Right lobe of liver (tissue), 6 donors: Measurements from ENCODE around the gene ADSS1. TPM values are rescaled to one million over a fixed set of nuclear protein-coding genes. Genes with fewer than 3 reads are reported as not detected.

ENCODE experiments used
- ATAC-seq, 4 donors: fragments of 200-7000 bp; cut with Tn5 transposase; one replicate each; pipeline ENCODE4 v1.9.1; 2020; ENCODE audit warnings: mild to moderate bottlenecking in 4 of 4, moderate library complexity in 4 of 4
- DNase-seq, 3 donors: peaks; one replicate each; pipeline ENCODE4 v3.0.0-alpha.2; 2020
- H3K27ac ChIP-seq, 3 donors: fragments of 200-600 bp; one replicate each; pipeline ENCODE4 v1.8.0; 2022
- H3K27me3 ChIP-seq, 2 donors: fragments of 200-600 bp; one replicate each; pipeline ENCODE4 v1.8.0; 2022
- H3K36me3 ChIP-seq, 4 donors: fragments of 200-600 bp; sonication (generic) in 1 of 4; one replicate each; pipeline versions ENCODE4 v1.5.1 to v1.8.0; 2017 to 2022; ENCODE audit warnings: control low read depth in 1 of 4
- H3K4me1 ChIP-seq, 4 donors: fragments of 200-600 bp; sonication (generic) in 1 of 4; one replicate each; pipeline versions ENCODE4 v1.5.1 to v1.8.0; 2017 to 2022; ENCODE audit warnings: control low read depth in 1 of 4
- H3K4me3 ChIP-seq, 3 donors: fragments of 200-600 bp; one replicate each; pipeline ENCODE4 v1.8.0; 2022
- H3K9me3 ChIP-seq, 4 donors: fragments of 200-600 bp; sonication (generic) in 1 of 4; one replicate each; pipeline versions ENCODE4 v1.5.1 to v1.8.0; 2017 to 2022; ENCODE audit warnings: control low read depth in 1 of 4
- CTCF ChIP-seq, 4 donors: fragments of 200-600 bp in 3 of 4; fragments of 450-650 bp in 1 of 4; IDR thresholded peaks; one replicate each; pipeline versions ENCODE4 v1.5.1 to v1.8.0; 2016 to 2022; ENCODE audit warnings: antibody characterized with exemption in 4 of 4, mild to moderate bottlenecking in 2 of 4
- POLR2A ChIP-seq: fragments of 450-650 bp; IDR thresholded peaks from one replicate; pipeline ENCODE4 v1.6.1; 2017; ENCODE audit warnings: antibody characterized with exemption, mild to moderate bottlenecking
- WGBS: methylation state at CpG from one replicate; pipeline ENCODE4 v1.1.6; 2018; ENCODE audit warnings: low coverage, low lambda C conversion rate; ENCODE audit not compliant: insufficient coverage; ENCODE audit errors: missing lambda C conversion rate; 5-methylcytosine and 5-hydroxymethylcytosine counted together
- intact Hi-C, 2 donors: fragments of 100-400 bp; cut with DNase I; formaldehyde crosslinking; loops; one replicate each; pipeline versions ENCODE4 v1.11.2 to v1.14.1; 2022
- total RNA-seq, 6 experiments: library from RNA; depleted of rRNA in 2 of 6; stranded (reverse); fragments of >200 nt in 2 of 6; fragmentation: NEBNext Ultra II Directional in 3 of 6; extraction: Animal tissue kit (Norgen Biotek cat#: 25700) in 3 of 6; gene quantifications; one replicate each; pipeline versions ENCODE4 v1.1.0 to v1.2.4, GENCODE V29; 2016 to 2023
- donor health status: DM: no; HTN: yes; CAD: no.
- donor health status: DM: no; HTN: no; CAD: no.
- donor health status: DM: no; HTN: no; CAD: no.
- donor health status: DM: no; HTN: yes; CAD: no.
- donor health status: DM: no; HTN: yes; CAD: no.

The ADSS1 gene
- total RNA-seq, 6 experiments from 2014 or later, result 8.1 to 50.5 (median 36.8) TPM

GRCh38 chr14:104708606-104709268 lies 15.3 kb upstream of the ADSS1 start:
- H3K27ac ChIP-seq, result no peak overlapping the region
- no peaks in the 10 kb centered on the region for H3K27me3 ChIP-seq
- no peaks in the 10 kb centered on the region for H3K4me1 ChIP-seq
- WGBS, result 20% methylated on average over 7 of the region's 20 CpGs
- intact Hi-C loops, result loop anchor here in 1 of 2 donors (5.0 kb wide), 1 partner anchor 56 kb away; no protein-coding TSS in a partner anchor
- H3K9me3 ChIP-seq, result no peaks in the 10 kb centered on the region
- H3K4me3 ChIP-seq, result no peak overlapping the region
- ATAC-seq (peak; percentile 77 to 86 (median 80)), DNase-seq (peak in 1 of 3 donors; percentile 62)
- TF ChIP-seq POLR2A (no peak), CTCF (IDR thresholded peaks at IDR 0.05) (peak; percentile 91 to 99 (median 96))
- peaks cover 0 to 44% (median 27%) of the 10 kb centered on the region in 4 donors for H3K36me3 ChIP-seq

- Histone ChIP-seq H3K27me3 (no peaks in the 10 kb centered on the region), H3K4me1 (no peaks in the 10 kb centered on the region), H3K4me3 (no peak overlapping the region), H3K36me3 (peaks cover 0 to 48% (median 25%) of the 10 kb centered on the region in 4 donors), H3K27ac (no peak overlapping the region), H3K9me3 (no peaks in the 10 kb centered on the region)
- intact Hi-C loops, result loop anchor here (5.0 kb wide), 1 partner anchor 57 kb away; no protein-coding TSS in a partner anchor
- TF ChIP-seq CTCF (IDR thresholded peaks at IDR 0.05), result no peak
- TF ChIP-seq POLR2A, result no peak
- DNase-seq, result no peak
- ATAC-seq, result no peak
- 96% methylated on average over 7 of the region's 18 CpGs for WGBS
These were observed 14.5 kb upstream of the ADSS1 start for GRCh38 chr14:104709387-104710039.

GRCh38 chr14:104710071-104710735 lies 13.8 kb upstream of the ADSS1 start:
- TF ChIP-seq POLR2A, result no peak
- TF ChIP-seq CTCF (IDR thresholded peaks at IDR 0.05), result no peak
- whole genome bisulfite sequencing, result 86% methylated on average over 6 of the region's 34 CpGs
- Histone ChIP-seq H3K27ac (no peak overlapping the region), H3K9me3 (no peaks in the 10 kb centered on the region), H3K36me3 (peaks cover 0 to 51% (median 25%) of the 10 kb centered on the region in 4 donors), H3K4me1 (no peaks in the 10 kb centered on the region), H3K27me3 (no peaks in the 10 kb centered on the region), H3K4me3 (no peak overlapping the region)
- ATAC-seq, result no peak
- intact Hi-C loops, result loop anchor here in 1 of 2 donors (5.0 kb wide), 1 partner anchor 58 kb away; no protein-coding TSS in a partner anchor
- no peak for DNase-seq

GRCh38 chr14:104712881-104713734 lies 10.9 kb upstream of the ADSS1 start:
- no peak overlapping the region for H3K27ac ChIP-seq
- TF ChIP-seq CTCF (IDR thresholded peaks at IDR 0.05) (no peak), POLR2A (no peak)
- ATAC-seq, result no peak
- H3K27me3 ChIP-seq, result no peaks in the 10 kb centered on the region
- intact Hi-C loops, result loop anchor here in 1 of 2 donors (5.0 kb wide), 1 partner anchor 61 kb away; no protein-coding TSS in a partner anchor
- DNase-seq, result no peak
- peaks cover 0 to 58% (median 25%) of the 10 kb centered on the region in 4 donors for H3K36me3 ChIP-seq
- no peak overlapping the region for H3K4me3 ChIP-seq
- no peaks in the 10 kb centered on the region for H3K9me3 ChIP-seq
- no peaks in the 10 kb centered on the region for H3K4me1 ChIP-seq
- WGBS, result 85% methylated on average over 14 of the region's 40 CpGs
